Measurements from ENCODE around the gene ARID1B. TPM values are rescaled to one million over a fixed set of nuclear protein-coding genes. Genes with fewer than 3 reads are reported as not detected.

Gene ARID1B
- total RNA-seq, 1 experiment from 2014 or later, result 91.7 TPM

GRCh38 chr6:157087974-157088373 lies 310.8 kb downstream of the ARID1B start:
- H3K9me3 ChIP-seq (ENCODE audit: control insufficient read depth, insufficient read depth, low read depth, low read length), result no peaks in the 10 kb centered on the region
- in situ Hi-C loops (cut with HindIII; ENCODE audit: low pct_unique_long_range_greater_than_20kb, low sequenced_read_pairs), result no loop called here
- H3K36me3 ChIP-seq (ENCODE audit: control insufficient read depth, insufficient read depth, low read length), result 0 out of 2 replicates have a peak, but pooled peaks cover 3% of the 10 kb centered on the region
- ChIA-PET POLR2A (no interaction called here), CTCF (no interaction called here)
- no TSS peak for BruUV-seq (replicated peaks)
- no peak for ATAC-seq
- TF ChIP-seq CTCF (IDR thresholded peaks at IDR 0.05) (no peak), POLR2AphosphoS5 (IDR thresholded peaks at IDR 0.05; ENCODE audit: low read depth, low read length) (no peak), REST (IDR thresholded peaks at IDR 0.05; ENCODE audit: insufficient read depth in 1 of 2, low read depth in 2 of 2, low read length in 1 of 2) (no peak), SIN3A (IDR thresholded peaks at IDR 0.05; ENCODE audit: borderline replicate concordance, insufficient read depth, low read depth, low read length) (no peak), TCF7L2 (IDR thresholded peaks at IDR 0.05; ENCODE audit: low read depth, low read length) (no peak)
- no peak overlapping the region for H3K4me3 ChIP-seq (ENCODE audit: low read depth in 2 of 2, low read length in 2 of 2)
- H3K27me3 ChIP-seq (ENCODE audit: control insufficient read depth, insufficient read depth, low read length), result no peaks in the 10 kb centered on the region
- intact Hi-C loops (cut with micrococcal nuclease; ENCODE audit: unreplicated experiment), result no loop called here
- DNase-seq (ENCODE audit: low read depth, low spot score), result no peak
- no peak overlapping the region for H3K27ac ChIP-seq (ENCODE audit: low read length)
- H3K4me1 ChIP-seq (ENCODE audit: control insufficient read depth, insufficient read depth, low read length), result 0 out of 2 replicates have a peak, but pooled peaks cover 5% of the 10 kb centered on the region

GRCh38 chr6:157088841-157089240 lies 311.7 kb downstream of the ARID1B start:
- DNase-seq (ENCODE audit: low read depth, low spot score), result no peak
- 0 out of 2 replicates have a peak, but pooled peaks cover 3% of the 10 kb centered on the region for H3K36me3 ChIP-seq (ENCODE audit: control insufficient read depth, insufficient read depth, low read length)
- H3K9me3 ChIP-seq (ENCODE audit: control insufficient read depth, insufficient read depth, low read depth, low read length), result no peaks in the 10 kb centered on the region
- no TSS peak for BruUV-seq (replicated peaks)
- ATAC-seq, result no peak
- CTCF ChIA-PET, result no interaction called here
- no peak for TF ChIP-seq CTCF (IDR thresholded peaks at IDR 0.05)
- TF ChIP-seq POLR2AphosphoS5 (IDR thresholded peaks at IDR 0.05; ENCODE audit: low read depth, low read length), result no peak
- no peak for TF ChIP-seq SIN3A (IDR thresholded peaks at IDR 0.05; ENCODE audit: borderline replicate concordance, insufficient read depth, low read depth, low read length)
- TF ChIP-seq TCF7L2 (IDR thresholded peaks at IDR 0.05; ENCODE audit: low read depth, low read length), result no peak
- TF ChIP-seq REST (IDR thresholded peaks at IDR 0.05; ENCODE audit: insufficient read depth in 1 of 2, low read depth in 2 of 2, low read length in 1 of 2), result no peak
- intact Hi-C loops (cut with micrococcal nuclease; ENCODE audit: unreplicated experiment), result no loop called here
- no peak overlapping the region for H3K27ac ChIP-seq (ENCODE audit: low read length)
- in situ Hi-C loops (cut with HindIII; ENCODE audit: low pct_unique_long_range_greater_than_20kb, low sequenced_read_pairs), result no loop called here
- POLR2A ChIA-PET, result no interaction called here
- no peaks in the 10 kb centered on the region for H3K27me3 ChIP-seq (ENCODE audit: control insufficient read depth, insufficient read depth, low read length)
- no peak overlapping the region for H3K4me3 ChIP-seq (ENCODE audit: low read depth in 2 of 2, low read length in 2 of 2)
- 0 out of 2 replicates have a peak, but pooled peaks cover 5% of the 10 kb centered on the region for H3K4me1 ChIP-seq (ENCODE audit: control insufficient read depth, insufficient read depth, low read length)
